ENCODE data around the gene GAS6.
"Not testable (repeated sequence)": the region's sequence is repeated elsewhere in the genome, so short reads cannot be mapped to it uniquely, and the experiment has no call there.

Gene GAS6

GRCh38 chr13:113863524-113864272 lies at the start of gene GAS6:
TSS of gene GAS6 (minus strand) at chr13:113864076. CDS start at chr13:113863920, 156 bp downstream.
- DNase-seq (ENCODE audit: low read depth in 3 of 3, low spot score in 1 of 3): no peak

- DNase-seq (ENCODE audit: low read depth in 3 of 3, low spot score in 1 of 3): not testable (repeated sequence)
Observed at GRCh38 chr13:113913408-113913807, 49.5 kb upstream of the GAS6 start.

- DNase-seq (ENCODE audit: low read depth in 3 of 3, low spot score in 1 of 3): no peak
Observed at GRCh38 chr13:113912596-113912995, 48.7 kb upstream of the GAS6 start.

- DNase-seq (ENCODE audit: low read depth in 3 of 3, low spot score in 1 of 3): no peak
Observed at GRCh38 chr13:113907635-113908617, 44.0 kb upstream of the GAS6 start.

- no peak for DNase-seq (ENCODE audit: low read depth in 3 of 3, low spot score in 1 of 3)
Observed at GRCh38 chr13:113906571-113906970, 42.7 kb upstream of the GAS6 start.

GRCh38 chr13:113905942-113906341 lies 42.1 kb upstream of the GAS6 start:
- no peak for DNase-seq (ENCODE audit: low read depth in 3 of 3, low spot score in 1 of 3)

GRCh38 chr13:113905018-113905417 lies 41.1 kb upstream of the GAS6 start:
- DNase-seq (ENCODE audit: low read depth in 3 of 3, low spot score in 1 of 3): no peak

GRCh38 chr13:113904411-113904810 lies 40.5 kb upstream of the GAS6 start:
- DNase-seq (ENCODE audit: low read depth in 3 of 3, low spot score in 1 of 3): no peak

- no peak for DNase-seq (ENCODE audit: low read depth in 3 of 3, low spot score in 1 of 3)
Observed at GRCh38 chr13:113903912-113904311, 40.0 kb upstream of the GAS6 start.

- DNase-seq (ENCODE audit: low read depth in 3 of 3, low spot score in 1 of 3): no peak
Observed at GRCh38 chr13:113902986-113903775, 39.3 kb upstream of the GAS6 start.

- DNase-seq (ENCODE audit: low read depth in 3 of 3, low spot score in 1 of 3): no peak
Observed at GRCh38 chr13:113902481-113902880, 38.6 kb upstream of the GAS6 start.

- DNase-seq (ENCODE audit: low read depth in 3 of 3, low spot score in 1 of 3): no peak
Observed at GRCh38 chr13:113901642-113902041, 37.8 kb upstream of the GAS6 start.

- DNase-seq (ENCODE audit: low read depth in 3 of 3, low spot score in 1 of 3): no peak
Observed at GRCh38 chr13:113901231-113901630, 37.4 kb upstream of the GAS6 start.

GRCh38 chr13:113900646-113901045 lies 36.8 kb upstream of the GAS6 start:
- no peak for DNase-seq (ENCODE audit: low read depth in 3 of 3, low spot score in 1 of 3)

- DNase-seq (ENCODE audit: low read depth in 3 of 3, low spot score in 1 of 3): no peak
Observed at GRCh38 chr13:113898391-113898790, 34.5 kb upstream of the GAS6 start.

- no peak for DNase-seq (ENCODE audit: low read depth in 3 of 3, low spot score in 1 of 3)
Observed at GRCh38 chr13:113897966-113898365, 34.1 kb upstream of the GAS6 start.

- DNase-seq (ENCODE audit: low read depth in 3 of 3, low spot score in 1 of 3): no peak
Observed at GRCh38 chr13:113897161-113897560, 33.3 kb upstream of the GAS6 start.

- DNase-seq (ENCODE audit: low read depth in 3 of 3, low spot score in 1 of 3): no peak
Observed at GRCh38 chr13:113895436-113895835, 31.6 kb upstream of the GAS6 start.

- DNase-seq (ENCODE audit: low read depth in 3 of 3, low spot score in 1 of 3): no peak
Observed at GRCh38 chr13:113890774-113891480, 27.1 kb upstream of the GAS6 start.

GRCh38 chr13:113889467-113889866 lies 25.6 kb upstream of the GAS6 start:
- DNase-seq (ENCODE audit: low read depth in 3 of 3, low spot score in 1 of 3): no peak
